Measurements from ENCODE around the gene SLC25A42. TPM values are rescaled to one million over a fixed set of nuclear protein-coding genes. Genes with fewer than 3 reads are reported as not detected.
"Not testable (repeated sequence)": the region's sequence is repeated elsewhere in the genome, so short reads cannot be mapped to it uniquely, and the experiment has no call there.

Gene SLC25A42
- total RNA-seq, 1 experiment from 2014 or later: 6.3 TPM

DNA sequence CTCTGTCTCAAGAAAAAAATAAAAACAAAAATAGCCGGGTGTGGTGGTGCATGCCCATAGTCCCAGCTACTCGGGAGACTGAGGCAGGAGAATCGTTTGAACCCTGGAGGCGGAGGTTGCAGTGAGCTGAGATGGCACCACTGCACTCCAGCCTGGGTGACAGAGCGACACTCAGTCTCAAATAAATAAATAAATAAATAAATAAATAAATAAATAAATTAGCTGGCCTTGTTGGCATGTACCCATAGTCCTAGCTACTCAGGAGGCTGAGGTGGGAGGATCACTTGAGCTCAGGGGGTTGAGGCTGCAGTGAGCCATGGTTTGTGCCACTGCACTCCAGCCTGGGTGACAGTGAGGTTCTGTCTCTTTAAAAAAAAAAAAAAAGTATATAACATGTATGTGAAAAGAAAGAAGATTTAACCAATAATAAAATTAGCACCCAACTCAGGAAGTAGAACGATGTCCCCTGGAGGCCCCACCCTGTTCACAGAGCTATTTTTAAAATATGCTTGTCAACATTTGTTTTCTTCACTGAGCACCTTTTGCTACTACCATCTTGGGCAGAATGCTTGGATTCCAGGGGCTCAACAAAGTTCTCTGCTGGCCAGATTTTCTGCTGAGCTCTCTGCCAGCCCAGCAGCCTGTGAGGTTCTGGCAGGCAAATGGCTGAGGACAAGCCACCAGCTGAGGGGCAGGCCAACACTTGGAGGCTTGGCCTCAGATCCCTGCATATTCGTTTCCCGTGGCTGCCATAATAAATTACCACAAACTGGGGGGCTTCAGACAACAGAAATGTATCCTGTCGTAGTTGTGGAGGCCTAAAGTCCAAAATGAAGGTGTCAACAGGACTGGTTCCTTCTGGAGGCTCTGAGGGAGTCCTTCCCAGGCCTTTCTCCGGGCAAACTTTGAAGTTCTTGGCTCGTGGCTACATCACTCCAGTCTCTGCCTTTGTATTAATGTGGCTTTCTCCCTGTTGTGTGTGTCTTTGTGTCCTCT is 5.2 kb downstream of the SLC25A42 start:
- no peak for DNase-seq (ENCODE audit: low spot score)

DNA sequence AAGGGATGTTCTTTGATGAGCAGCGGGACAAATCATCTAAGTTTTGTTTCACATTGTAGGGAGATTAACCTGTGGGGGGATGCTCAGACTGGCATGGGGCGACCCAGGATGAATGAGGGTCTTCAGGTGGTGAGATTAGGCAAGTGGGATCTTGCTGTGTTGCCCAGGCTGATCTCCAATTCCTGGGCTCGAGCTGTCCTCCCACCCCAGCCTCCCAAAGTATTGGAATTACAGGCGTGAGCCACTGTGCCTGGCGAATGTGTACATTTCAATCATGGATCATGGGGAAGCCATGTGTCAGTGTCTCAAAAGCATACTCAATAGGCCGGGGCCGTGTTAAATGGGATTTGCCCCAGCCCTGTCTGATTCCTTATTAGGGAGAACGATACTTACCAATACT is 8.1 kb downstream of the SLC25A42 start:
- DNase-seq (ENCODE audit: low spot score): no peak

DNA sequence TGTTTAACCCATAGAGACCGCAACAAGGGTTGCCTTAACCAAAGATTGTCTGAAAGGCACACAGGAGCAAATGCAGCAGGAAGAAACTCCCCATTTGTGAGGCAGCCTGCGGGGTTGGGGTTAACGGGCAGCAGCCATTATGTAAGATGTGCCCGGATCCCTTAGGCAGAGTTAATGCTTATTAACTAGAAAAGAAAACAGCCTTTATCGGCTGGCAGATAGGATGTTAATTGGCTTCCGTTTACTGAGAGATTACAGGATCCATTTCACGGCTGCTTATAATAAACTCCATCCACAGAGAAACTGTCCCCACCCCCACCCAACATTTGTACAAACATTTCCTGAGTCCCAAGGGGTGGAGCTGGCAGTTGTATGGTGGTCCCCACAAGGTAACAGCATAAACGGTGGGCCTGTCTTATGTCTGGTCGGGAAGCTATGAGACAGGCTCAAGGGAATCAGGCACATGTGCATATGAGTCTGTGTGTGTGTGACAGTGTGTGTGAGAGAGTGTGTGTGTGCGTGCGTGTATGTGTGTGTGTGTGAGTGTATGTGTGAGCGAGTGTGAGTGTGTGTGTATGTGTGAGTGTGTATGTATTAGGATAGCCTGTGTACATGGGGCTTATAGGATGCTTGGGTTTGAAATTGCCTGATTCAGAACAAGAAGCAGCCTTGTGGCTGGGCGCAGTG is 10.5 kb downstream of the SLC25A42 start:
- no peak for DNase-seq (ENCODE audit: low spot score)

DNA sequence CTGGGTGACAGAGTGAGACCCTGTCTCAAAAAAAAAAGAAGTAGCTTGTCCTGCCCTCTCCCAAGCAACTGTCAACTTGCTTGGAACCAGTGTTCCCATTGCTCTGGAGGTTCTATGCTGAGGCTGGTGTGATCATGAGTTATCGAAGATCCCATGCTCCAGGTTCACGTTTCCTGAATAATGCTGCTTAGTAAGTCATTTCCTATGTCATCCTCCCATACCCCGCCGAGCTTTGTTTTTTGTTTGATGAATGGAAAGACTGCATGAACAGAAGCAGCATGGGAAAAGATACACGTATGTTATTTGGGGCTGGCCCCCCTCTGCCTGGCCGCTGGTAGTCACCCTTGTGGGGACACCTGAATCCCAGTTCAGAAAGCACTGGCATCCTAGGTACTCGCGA is 11.3 kb downstream of the SLC25A42 start:
- no peak for DNase-seq (ENCODE audit: low spot score)

DNA sequence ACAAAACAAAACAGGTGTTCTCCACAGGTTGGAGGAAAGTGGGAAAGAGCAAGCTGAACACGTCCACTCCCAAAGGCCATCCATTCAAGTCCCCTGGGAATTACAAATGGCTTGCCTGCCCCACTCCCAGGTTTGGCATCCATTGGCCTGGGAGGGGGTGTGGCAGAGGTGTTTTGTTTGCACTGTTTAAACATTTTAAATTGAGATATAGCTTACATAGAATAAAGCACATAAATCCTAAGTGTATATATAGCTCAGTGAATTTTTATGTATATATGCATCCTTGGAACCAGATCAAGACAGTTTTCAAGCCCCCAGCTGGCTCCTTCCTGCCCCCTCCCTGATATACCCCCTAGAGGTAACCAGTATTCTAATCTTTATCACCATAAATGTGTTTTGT is 12.7 kb downstream of the SLC25A42 start:
- DNase-seq (ENCODE audit: low spot score): no peak

DNA sequence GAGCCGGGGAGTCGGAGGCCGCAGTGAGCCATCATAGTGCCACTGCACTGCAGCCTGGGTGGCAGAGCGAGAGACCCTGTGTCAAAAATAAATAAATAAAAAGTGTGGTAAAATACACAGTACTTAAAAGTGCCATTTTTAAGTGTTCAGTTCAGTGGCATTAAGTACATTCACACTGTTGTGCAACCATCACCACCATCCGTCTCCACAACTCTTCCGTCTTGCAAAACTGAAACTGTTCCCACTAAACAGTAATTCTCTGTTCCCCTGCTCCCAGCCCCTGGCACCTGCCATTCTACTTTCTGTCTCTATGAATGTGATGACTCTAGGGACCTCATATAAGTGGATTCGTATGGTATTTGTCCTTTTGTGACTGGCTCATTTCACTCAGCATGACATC is 13.3 kb downstream of the SLC25A42 start:
- DNase-seq (ENCODE audit: low spot score): no peak

DNA sequence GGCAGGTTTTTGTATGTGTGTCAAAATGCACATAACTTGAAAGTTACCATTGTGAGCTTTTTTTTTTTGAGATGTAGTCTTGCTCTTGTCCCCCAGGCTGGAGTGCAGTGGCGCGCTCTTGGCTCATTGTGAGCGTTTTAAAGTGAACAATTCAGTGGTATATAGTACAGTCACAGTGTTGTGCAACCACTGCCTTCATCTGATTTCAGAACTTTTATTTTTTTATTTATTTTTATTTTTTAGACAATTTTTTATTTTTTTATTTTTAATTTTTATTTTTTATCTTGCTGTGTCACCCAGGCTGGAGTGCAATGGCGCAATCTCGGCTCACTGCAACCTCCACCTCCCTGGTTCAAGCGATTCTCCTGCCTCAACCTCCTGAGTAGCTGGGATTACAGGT is 15.0 kb downstream of the SLC25A42 start:
- DNase-seq (ENCODE audit: low spot score): no peak

DNA sequence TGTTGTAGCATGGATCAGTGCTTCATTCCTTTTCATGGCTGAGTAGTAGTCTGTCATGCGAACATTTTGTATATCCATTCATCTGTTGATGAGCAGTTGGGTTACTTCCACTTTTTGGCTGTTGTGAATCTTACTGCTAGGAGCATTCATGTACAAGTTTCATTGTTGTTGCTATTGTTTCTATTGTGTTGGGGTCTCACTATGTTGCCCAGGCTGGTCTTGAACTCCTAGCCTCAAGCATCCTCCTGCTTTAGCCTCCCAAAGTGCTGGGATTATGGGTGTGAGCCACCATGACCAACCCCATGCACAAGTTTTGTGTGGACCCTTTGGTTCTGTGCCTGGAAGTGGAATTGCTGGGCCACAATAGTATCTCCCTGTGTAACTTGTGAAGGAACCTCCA is 15.8 kb downstream of the SLC25A42 start:
- DNase-seq (ENCODE audit: low spot score): no peak

DNA sequence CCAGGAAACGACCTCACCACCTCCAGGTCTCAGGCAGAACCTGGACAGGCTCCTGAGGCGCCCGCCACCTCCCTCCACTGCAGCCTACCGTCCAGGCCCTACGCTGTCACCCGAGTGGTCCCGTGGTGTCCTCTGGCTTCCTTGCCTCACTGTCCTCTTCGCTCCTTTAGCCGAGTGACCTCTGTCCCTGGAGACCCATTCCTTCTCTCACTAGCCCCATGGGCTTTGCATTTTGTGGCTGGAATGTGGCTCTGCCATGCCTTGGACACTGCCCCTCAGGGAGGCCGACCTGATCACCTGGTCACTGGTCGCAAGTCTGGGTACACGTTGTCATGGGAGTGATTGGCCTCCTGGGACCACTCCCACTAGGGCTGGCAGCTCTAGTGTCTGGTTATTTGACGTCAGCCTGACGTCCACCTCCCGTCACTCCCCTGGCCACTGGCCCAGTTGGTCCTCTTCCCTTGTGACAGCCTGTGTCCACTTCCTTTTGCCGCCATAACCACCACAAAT is 17.9 kb downstream of the SLC25A42 start:
- DNase-seq (ENCODE audit: low spot score): no peak

DNA sequence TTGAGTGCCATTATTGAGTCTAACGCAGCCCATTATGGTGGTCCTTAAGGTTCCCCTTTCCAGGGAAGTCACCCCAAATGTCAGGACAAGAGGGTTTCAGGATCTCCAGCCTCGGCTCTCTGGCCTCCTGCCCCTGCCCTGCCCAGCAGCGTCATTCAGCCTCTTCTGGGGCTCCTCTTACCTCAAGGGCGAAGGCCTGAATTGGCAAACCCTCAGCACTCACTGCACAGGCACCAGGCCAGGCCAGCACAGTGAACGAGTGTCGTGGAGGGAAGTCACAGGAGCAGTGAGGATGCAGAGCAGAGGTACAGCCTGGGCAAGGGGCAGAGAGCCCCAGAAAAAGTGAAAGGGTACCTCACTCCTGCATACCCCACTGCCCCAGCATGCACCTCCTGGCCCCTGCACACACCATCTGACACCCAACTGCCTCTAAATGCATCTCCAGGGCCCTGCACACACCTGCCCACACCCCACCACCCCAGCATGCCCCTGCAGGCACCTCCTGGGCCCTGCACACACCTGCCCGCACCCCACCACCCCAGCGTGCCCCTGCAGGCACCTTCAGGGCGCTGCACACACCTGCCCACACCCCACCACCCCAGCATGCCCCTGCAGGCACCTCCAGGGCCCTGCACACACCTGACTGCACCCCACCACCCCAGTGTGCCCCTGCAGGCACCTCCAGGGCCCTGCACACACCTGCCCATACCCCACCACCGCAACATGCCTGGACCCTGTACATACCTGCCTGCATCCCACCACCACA is 19.8 kb downstream of the SLC25A42 start:
- DNase-seq (ENCODE audit: low spot score): no peak

DNA sequence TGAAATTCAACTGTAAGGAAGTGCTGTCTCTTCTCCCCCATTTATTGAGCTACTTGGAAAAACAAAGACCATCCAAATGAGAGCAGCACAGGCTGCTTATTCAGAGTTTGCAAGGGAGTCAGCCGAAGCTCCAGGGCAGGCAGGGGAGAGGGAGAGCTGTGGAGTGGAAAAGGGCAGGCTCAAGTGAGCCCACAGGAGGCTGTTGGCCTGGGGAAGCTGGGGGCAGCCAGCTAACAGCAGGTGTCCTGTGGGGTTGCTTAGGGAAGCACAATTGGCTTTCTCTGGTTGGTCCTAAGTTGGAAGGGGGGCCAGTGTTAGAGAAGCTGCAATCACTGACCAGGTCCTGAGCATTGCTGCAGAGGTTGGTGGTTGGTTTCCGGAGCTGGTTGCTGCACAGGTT is 23.9 kb downstream of the SLC25A42 start:
- DNase-seq (ENCODE audit: low spot score): no peak

DNA sequence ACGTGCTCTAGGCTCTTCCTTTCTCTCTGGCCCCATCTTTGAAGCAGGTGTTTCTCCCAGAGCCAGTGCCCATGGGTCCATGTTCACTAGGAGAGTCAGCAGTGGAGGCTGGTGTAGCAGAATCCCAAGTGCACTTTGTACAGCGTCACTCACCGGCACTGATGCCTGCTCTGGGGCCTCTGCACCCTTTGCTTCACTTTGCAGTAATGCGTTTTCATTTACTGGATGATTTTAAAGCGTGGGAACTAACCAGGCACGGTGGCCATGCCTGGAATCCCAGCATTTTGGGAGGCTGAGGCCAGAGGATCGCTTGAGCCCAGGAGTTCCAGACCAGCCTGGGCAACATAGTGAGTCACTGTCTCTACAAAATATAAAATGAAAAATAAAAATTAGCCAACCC is 30.7 kb downstream of the SLC25A42 start:
- DNase-seq (ENCODE audit: low spot score): no peak

DNA sequence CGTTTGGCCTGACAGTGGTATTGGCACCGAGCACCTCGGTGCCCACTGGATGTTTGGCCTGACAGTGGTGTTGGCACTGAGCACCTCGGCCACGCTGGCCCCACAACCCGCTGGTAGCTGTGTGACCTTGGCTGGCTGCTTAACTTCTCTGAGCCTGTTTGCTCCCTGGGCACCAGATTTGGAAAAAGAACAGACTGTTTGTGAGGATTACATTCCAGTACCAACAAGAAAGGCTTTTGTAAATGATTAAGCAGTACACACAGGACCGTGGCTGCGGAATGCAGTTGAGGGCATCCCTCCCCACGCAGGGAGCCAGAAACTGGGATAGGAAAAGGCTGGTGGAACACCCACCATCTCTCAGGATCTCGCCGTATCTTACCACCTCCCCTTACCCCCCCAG is 31.9 kb downstream of the SLC25A42 start:
- no peak for DNase-seq (ENCODE audit: low spot score)

DNA sequence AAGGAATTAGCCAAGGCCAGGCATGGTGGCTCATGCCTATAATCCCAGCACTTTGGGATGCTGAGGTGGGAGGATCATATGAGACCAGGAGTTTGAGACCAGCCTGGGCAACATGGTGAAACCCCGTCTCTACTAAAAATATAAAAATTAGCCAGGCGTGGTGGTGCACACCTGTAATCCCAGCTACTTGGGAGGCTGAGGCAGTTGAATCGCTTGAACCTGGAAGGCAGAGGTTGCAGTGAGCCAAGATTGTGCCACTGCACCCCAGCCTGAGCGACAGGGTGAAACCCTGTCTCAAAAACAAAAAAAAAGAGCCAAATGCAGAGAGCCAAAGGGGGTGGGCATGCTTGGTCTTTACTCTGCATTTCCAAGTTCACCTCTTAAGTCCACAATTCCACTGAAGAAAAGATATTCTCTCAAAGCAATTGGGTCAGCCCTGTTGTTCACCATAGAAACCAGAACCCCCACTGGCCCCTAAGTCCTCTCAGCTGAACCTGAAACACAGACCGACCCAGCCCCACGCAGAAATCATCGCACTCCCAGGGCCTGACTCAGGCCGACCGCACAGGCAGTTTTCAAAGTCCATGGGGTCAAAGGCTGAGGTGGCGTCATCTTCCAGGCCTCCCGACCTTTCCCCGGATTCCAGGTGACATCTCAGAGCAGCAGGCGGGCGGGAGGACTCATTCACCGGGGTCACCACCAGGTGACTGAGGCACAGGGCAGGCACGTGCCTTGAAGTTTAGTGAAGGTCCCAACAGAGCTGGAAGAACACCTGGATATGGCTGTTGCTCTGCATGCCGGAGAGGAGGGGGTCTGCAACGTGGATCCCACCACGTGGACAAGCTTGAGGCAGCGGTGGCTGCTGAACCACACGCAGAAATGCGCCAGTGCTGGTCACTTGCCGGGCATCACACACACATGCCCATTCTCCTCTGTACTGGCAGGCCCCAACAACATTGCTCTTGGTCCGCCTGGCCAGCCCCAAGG is 33.1 kb downstream of the SLC25A42 start:
- DNase-seq (ENCODE audit: low spot score): no peak

DNA sequence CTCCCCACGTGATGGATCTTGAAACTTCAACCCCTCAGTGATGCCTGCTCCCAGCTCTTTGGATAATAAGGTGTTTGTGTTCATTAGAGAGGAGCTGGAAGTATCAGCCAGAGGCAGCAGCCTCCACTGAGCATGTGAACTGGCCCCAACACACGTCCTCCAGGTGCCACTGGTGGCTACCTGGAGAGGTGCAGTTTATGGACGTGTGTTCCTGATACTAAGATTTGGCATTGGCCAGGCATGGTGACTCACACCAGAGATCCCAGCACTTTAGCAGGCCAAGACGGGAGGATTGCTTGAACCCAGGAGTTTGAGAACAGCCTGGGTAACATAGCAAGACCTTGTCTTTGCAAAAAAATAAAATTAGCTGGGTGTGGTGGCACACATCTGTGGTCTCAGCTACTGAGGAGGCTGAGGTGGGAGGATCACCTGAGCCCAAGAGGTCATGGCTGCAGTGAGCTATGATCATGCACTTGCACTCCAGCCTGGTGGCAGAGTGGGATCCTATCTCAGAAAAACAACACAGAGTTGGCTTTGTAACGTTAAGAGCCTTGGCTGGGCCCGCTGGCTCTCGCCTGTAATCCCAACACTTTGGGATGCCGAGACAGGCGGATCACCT is 34.4 kb downstream of the SLC25A42 start:
- DNase-seq (ENCODE audit: low spot score): no peak

DNA sequence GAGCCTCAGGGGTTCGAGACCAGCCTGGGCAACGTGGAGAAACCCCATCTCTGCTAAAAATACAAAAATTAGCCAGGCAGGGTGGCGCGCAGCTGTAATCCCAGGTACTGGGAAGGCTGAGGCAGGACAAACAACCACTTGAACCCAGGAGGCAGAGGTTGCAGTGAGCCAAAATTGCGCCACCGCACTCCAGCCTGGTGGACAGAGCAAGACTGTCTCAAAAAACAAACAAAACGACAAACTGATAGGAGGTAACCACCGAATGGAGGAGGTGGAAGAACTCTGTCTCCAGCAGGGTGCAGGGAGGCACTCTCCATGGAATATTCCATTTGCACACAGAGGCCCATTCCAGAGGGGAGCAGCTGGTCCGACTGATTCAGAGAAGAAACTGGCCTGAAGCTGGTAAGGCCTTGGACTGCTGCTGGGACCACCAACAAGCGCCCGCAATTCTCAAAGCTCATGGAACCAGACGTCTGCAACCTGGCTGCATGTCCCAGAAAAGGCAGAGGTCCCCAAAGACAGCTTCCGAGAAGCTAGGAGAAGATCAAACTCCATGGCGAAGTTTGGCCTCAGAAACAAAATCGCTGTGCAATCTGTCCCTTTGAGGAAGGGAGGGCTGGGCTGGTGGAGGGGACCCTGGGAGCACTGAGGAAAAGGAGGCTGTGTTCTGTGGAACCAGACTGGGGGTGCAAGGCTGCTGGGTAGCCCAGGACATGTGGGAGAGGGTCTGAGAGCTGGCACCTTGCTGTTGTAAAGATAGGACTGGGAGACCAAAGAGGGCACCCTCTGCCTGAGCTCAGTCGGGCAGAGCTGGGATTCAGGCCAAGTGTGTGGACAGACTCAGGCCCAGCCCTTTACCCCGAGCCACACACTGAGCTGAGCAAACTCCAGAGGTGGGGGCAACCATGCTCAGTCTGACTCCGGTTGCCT is 35.2 kb downstream of the SLC25A42 start:
- DNase-seq (ENCODE audit: low spot score): no peak

DNA sequence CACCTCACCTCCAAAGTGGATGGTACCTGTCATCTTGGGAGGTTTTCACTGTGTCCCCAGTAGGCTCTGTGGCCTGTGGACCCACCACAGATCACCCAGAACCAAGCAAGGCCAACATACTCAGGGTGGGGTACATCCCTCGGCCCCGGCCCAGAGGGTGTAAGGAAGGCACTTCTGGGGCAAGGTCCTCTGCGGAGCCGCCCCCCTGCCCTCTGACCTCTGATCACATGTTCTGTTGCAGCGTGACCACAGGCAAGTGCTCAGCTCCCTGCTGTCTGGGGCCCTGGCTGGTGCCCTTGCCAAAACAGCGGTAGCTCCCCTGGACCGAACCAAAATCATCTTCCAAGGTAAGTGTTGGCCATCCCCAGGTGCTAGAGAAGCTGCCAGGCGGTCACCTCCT is 37.7 kb downstream of the SLC25A42 start:
- DNase-seq (ENCODE audit: low spot score): no peak

DNA sequence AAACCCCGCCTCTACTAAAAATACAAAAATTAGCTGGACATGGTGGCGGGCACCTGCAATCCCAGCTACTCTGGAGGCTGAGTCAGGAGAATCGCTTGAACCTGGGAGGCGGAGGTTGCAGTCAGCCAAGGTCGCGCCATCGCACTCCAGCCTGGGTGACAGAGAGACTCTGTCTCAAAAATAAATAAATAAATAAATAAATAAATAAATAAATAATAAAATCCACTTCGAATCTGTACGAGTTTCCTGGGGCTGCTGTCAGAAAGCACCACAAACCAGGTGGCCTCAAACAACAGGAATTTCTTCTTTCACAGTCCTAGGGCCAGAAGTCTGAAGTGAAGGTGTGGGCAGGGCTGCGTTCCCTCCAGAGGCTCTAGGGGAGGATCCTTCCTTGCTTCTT is 38.8 kb downstream of the SLC25A42 start:
- not testable (repeated sequence) for DNase-seq (ENCODE audit: low spot score)

DNA sequence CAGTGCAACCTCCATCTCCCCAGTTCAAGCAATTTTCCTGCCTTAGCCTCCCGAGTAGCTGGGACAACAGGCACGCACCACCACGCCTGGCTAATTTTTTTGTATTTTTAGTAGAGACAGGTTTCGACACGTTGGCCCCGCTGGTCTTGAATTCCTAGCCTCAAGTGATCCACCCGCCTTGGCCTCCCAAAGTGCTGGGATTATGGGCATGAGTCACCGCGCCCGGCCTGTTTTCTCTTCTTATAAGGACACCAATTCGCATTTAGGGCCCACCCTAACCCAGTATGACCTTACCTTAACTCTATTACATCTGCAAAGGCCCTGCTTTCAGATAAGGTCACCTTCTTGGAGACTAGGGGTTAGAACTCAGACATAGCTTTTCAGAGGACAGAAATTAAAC is 39.4 kb downstream of the SLC25A42 start:
- DNase-seq (ENCODE audit: low spot score): no peak
